ENCODE results near the gene LRP5.

LRP5 gene

GRCh38 chr11:68362801-68363379, 50.5 kb downstream of the LRP5 start:
- no peak for TF ChIP-seq Cebpa-rat (IDR thresholded peaks at IDR 0.05)
- H3K9ac ChIP-seq = no peak overlapping the region
- H3K4me1 ChIP-seq = peaks cover 0 to 25% (median 12%) of the 10 kb centered on the region in 10 experiments; a peak in 13 of 20 replicates
- H3K36me3 ChIP-seq = peaks cover 20 to 86% (median 71%) of the 10 kb centered on the region in 11 experiments
- peaks cover 0 to 74% (median 7%) of the 10 kb centered on the region in 11 experiments; a peak in 11 of 22 replicates for H4K20me1 ChIP-seq
- no peak overlapping the region for H3K4me3 ChIP-seq
- peaks cover 0 to 13% (median 7%) of the 10 kb centered on the region in 11 experiments; a peak in 7 of 22 replicates for H3K9me3 ChIP-seq (replicated peaks in 1 of 11)
- no peak overlapping the region for H3K4me2 ChIP-seq
- H3K27me3 ChIP-seq = no peaks in the 10 kb centered on the region
- H3K27ac ChIP-seq = no peak overlapping the region

GRCh38 chr11:68363776-68364175, 51.4 kb downstream of the LRP5 start:
- H3K4me3 ChIP-seq = no peak overlapping the region
- no peak overlapping the region for H3K4me2 ChIP-seq
- peaks cover 12 to 86% (median 68%) of the 10 kb centered on the region in 11 experiments for H3K36me3 ChIP-seq
- H3K9ac ChIP-seq = no peak overlapping the region
- TF ChIP-seq Cebpa-rat (IDR thresholded peaks at IDR 0.05) = no peak
- H3K9me3 ChIP-seq (replicated peaks in 1 of 11) = peaks cover 0 to 7% (median 4%) of the 10 kb centered on the region in 11 experiments; a peak in 7 of 22 replicates
- peaks cover 8 to 34% (median 19%) of the 10 kb centered on the region in 10 experiments; a peak in 19 of 20 replicates for H3K4me1 ChIP-seq
- H3K27ac ChIP-seq = no peak overlapping the region
- peaks cover 0 to 74% (median 6%) of the 10 kb centered on the region in 11 experiments; a peak in 13 of 22 replicates for H4K20me1 ChIP-seq
- H3K27me3 ChIP-seq = no peaks in the 10 kb centered on the region

GRCh38 chr11:68364581-68364980, 52.2 kb downstream of the LRP5 start:
- Histone ChIP-seq H3K27me3 (no peaks in the 10 kb centered on the region), H3K9me3 (replicated peaks in 1 of 11) (no peaks in the 10 kb centered on the region), H3K9ac (peak overlapping the region in 1 of 11 experiments; percentile 10; a peak in 1 of 22 replicates), H3K4me2 (peak overlapping the region in 5 of 11 experiments; percentile 6 to 61 (median 48); a peak in 6 of 22 replicates), H3K27ac (no peak overlapping the region), H3K36me3 (peaks cover 6 to 86% (median 60%) of the 10 kb centered on the region in 11 experiments; a peak in 18 of 22 replicates), H3K4me1 (peaks cover 16 to 42% (median 27%) of the 10 kb centered on the region in 10 experiments), H3K4me3 (no peak overlapping the region), H4K20me1 (peaks cover 0 to 74% (median 14%) of the 10 kb centered on the region in 11 experiments; a peak in 17 of 22 replicates)
- no peak for TF ChIP-seq Cebpa-rat (IDR thresholded peaks at IDR 0.05)

GRCh38 chr11:68365943-68366435, 53.6 kb downstream of the LRP5 start:
- Histone ChIP-seq H3K9me3 (replicated peaks in 1 of 11) (no peaks in the 10 kb centered on the region), H3K27me3 (no peaks in the 10 kb centered on the region), H3K4me1 (peaks cover 30 to 56% (median 41%) of the 10 kb centered on the region in 10 experiments), H3K9ac (no peak overlapping the region), H3K4me2 (no peak overlapping the region), H4K20me1 (peaks cover 0 to 79% (median 25%) of the 10 kb centered on the region in 11 experiments; a peak in 19 of 22 replicates), H3K36me3 (peaks cover 0 to 75% (median 50%) of the 10 kb centered on the region in 11 experiments; a peak in 18 of 22 replicates), H3K27ac (no peak overlapping the region), H3K4me3 (no peak overlapping the region)
- no peak for TF ChIP-seq Cebpa-rat (IDR thresholded peaks at IDR 0.05)

DNA sequence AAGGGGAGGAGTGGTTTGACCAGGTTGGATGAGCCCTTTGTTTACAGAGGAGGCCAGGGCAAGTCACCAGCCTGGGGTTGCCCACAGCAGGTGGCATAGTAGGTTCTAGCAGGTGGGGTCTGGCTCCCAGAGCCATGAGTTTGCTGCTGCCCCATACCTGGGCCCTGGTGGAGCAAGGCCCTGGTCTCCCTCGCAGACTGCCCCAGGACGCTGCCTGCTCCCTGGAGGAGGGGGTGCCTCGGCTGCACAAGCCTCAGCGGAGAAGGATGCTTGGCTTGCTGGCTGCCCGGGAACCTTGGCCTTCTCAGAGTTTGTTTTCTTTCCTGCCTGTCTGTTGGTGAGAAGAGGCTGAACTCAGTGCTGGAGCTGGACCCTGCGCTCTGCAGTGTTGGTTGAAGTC, 54.9 kb downstream of the LRP5 start:
- H3K4me3 ChIP-seq = no peak overlapping the region
- H3K36me3 ChIP-seq = peaks cover 0 to 62% (median 40%) of the 10 kb centered on the region in 11 experiments; a peak in 18 of 22 replicates
- H3K9ac ChIP-seq = no peak overlapping the region
- no peak overlapping the region for H3K4me2 ChIP-seq
- no peaks in the 10 kb centered on the region for H3K9me3 ChIP-seq (replicated peaks in 1 of 11)
- 0 out of 22 replicates have a peak, but pooled peaks cover 0 to 6% (median 0%) of the 10 kb centered on the region in 11 experiments for H3K27me3 ChIP-seq
- H4K20me1 ChIP-seq = peaks cover 4 to 86% (median 38%) of the 10 kb centered on the region in 11 experiments; a peak in 19 of 22 replicates
- TF ChIP-seq Cebpa-rat (IDR thresholded peaks at IDR 0.05) = no peak
- H3K27ac ChIP-seq = no peak overlapping the region
- H3K4me1 ChIP-seq = peaks cover 43 to 68% (median 53%) of the 10 kb centered on the region in 10 experiments

DNA sequence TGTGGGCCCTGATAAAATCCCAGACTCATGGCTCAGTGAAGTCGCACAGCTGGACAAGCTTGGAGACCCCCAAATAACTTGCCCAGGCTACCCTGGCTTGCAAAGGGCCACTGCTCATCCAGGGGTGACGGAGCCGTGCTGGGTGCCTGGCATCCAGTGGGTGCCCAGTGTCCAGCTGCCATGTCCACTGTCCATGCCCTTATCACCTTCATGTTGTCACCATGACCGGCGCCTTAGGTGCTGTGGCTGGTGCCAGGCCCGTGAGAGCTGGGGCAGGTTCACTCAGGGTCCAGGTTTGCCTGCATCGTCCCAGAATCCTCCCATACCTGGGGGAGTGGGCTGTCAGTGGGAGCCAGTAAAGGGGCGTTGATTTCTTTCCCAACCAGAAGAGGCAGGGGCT, 57.4 kb downstream of the LRP5 start:
- H3K9ac ChIP-seq = peak overlapping the region in 9 of 11 experiments; percentile 19 to 60 (median 43); a peak in 15 of 22 replicates
- no peak for TF ChIP-seq Cebpa-rat (IDR thresholded peaks at IDR 0.05)
- no peaks in the 10 kb centered on the region for H3K9me3 ChIP-seq (replicated peaks in 1 of 11)
- H3K4me2 ChIP-seq = peak overlapping the region; percentile 85 to 98 (median 90)
- H3K4me3 ChIP-seq = peak overlapping the region in 4 of 10 experiments; percentile 16 to 54 (median 26); a peak in 2 of 20 replicates
- H3K27me3 ChIP-seq = peaks cover 0 to 27% (median 0%) of the 10 kb centered on the region in 11 experiments; a peak in 6 of 22 replicates
- peaks cover 4 to 92% (median 58%) of the 10 kb centered on the region in 11 experiments; a peak in 19 of 22 replicates for H4K20me1 ChIP-seq
- H3K4me1 ChIP-seq = peaks cover 64 to 81% (median 71%) of the 10 kb centered on the region in 10 experiments
- peaks cover 0 to 46% (median 28%) of the 10 kb centered on the region in 11 experiments; a peak in 18 of 22 replicates for H3K36me3 ChIP-seq
- peak overlapping the region in 6 of 11 experiments; percentile 39 to 59 (median 54); a peak in 10 of 22 replicates for H3K27ac ChIP-seq

- Histone ChIP-seq H3K9ac (peak overlapping the region in 9 of 11 experiments; percentile 19 to 60 (median 43); a peak in 16 of 22 replicates), H3K4me2 (peak overlapping the region; percentile 85 to 98 (median 90)), H4K20me1 (peaks cover 4 to 93% (median 65%) of the 10 kb centered on the region in 11 experiments; a peak in 19 of 22 replicates), H3K4me3 (peak overlapping the region in 5 of 10 experiments; percentile 7 to 54 (median 19); a peak in 5 of 20 replicates), H3K27ac (peak overlapping the region in 9 of 11 experiments; percentile 19 to 59 (median 48); a peak in 16 of 22 replicates), H3K27me3 (peaks cover 0 to 32% (median 0%) of the 10 kb centered on the region in 11 experiments; a peak in 6 of 22 replicates), H3K36me3 (peaks cover 0 to 45% (median 28%) of the 10 kb centered on the region in 11 experiments; a peak in 18 of 22 replicates), H3K9me3 (replicated peaks in 1 of 11) (no peaks in the 10 kb centered on the region), H3K4me1 (peaks cover 64 to 81% (median 75%) of the 10 kb centered on the region in 10 experiments)
- TF ChIP-seq Cebpa-rat (IDR thresholded peaks at IDR 0.05) = no peak
Measured at GRCh38 chr11:68370211-68371111, 58.1 kb downstream of the LRP5 start.

All from BLaER1 treated with 17β-estradiol and CSF1 and Interleukin-3, amounts not matched to agents 10 nM and 100 nM (cell line).